ENCODE measurements around the gene KRT78. TPM values are rescaled to one million over a fixed set of nuclear protein-coding genes. Genes with fewer than 3 reads are reported as not detected.

Gene KRT78
- polyA plus RNA-seq, 2 of the 4 experiments (the other 2 are of a cell fraction): 0.09 to 0.12 TPM

DNA sequence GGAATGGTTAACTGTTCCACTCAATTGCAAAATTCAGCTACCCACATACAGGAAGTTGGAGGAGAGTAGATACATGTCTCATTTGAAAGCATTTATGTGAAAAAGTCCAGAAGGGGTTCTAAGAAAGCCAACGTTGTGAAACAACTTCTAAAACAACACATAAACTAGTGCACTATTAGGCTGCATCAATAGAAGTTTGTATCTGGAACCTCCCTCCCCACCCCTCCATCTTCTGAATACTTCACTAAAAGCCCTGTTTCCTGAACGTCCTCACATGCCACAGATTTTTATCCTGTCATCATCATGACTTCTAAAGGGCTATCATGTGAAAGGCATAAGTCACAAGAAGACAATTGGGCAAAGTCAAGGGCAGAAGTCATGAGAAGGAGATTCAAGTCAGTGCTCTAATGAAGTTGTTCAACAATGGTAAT, 20.2 kb downstream of the KRT78 start (continued):
- TF ChIP-seq, protein P1, sequence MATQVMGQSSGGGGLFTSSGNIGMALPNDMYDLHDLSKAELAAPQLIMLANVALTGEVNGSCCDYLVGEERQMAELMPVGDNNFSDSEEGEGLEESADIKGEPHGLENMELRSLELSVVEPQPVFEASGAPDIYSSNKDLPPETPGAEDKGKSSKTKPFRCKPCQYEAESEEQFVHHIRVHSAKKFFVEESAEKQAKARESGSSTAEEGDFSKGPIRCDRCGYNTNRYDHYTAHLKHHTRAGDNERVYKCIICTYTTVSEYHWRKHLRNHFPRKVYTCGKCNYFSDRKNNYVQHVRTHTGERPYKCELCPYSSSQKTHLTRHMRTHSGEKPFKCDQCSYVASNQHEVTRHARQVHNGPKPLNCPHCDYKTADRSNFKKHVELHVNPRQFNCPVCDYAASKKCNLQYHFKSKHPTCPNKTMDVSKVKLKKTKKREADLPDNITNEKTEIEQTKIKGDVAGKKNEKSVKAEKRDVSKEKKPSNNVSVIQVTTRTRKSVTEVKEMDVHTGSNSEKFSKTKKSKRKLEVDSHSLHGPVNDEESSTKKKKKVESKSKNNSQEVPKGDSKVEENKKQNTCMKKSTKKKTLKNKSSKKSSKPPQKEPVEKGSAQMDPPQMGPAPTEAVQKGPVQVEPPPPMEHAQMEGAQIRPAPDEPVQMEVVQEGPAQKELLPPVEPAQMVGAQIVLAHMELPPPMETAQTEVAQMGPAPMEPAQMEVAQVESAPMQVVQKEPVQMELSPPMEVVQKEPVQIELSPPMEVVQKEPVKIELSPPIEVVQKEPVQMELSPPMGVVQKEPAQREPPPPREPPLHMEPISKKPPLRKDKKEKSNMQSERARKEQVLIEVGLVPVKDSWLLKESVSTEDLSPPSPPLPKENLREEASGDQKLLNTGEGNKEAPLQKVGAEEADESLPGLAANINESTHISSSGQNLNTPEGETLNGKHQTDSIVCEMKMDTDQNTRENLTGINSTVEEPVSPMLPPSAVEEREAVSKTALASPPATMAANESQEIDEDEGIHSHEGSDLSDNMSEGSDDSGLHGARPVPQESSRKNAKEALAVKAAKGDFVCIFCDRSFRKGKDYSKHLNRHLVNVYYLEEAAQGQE (IDR thresholded peaks at IDR 0.05): no peak
- no peak for TF ChIP-seq KDM1A (IDR thresholded peaks at IDR 0.05; ENCODE audit: low read depth)
- TF ChIP-seq EHMT2 (IDR thresholded peaks at IDR 0.05; ENCODE audit: low read depth): no peak

DNA sequence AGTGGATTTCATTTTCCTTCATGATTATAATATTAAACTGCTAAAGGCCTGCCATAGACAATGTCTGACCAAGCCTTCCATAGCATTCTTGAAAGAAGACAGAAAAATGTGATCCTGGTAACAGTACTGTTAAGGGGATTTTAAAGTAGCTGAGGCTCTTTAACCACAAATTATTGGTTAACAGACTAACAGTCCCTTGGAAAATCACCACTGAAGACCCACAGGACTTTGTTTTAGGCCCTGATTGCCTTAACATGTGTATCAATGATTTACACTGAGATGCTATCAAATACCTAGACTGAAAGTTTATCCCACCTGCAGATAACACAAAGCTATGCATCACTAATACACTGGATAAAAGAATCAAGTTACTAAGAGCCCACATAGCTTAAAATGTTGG, 20.6 kb downstream of the KRT78 start:
- Histone ChIP-seq H3K4me2 (no peak overlapping the region), H3K9me3 (no peaks in the 10 kb centered on the region), H3K4me1 (peaks cover 12% of the 10 kb centered on the region; the same call in 2 of the 3 replicates), H3K4me3 (no peak overlapping the region), H3K27ac (no peak overlapping the region)
- POLR2A ChIA-PET: no interaction called here
- no peak for DNase-seq (ENCODE audit: low read depth in 1 of 2, low spot score in 1 of 2)
- CTCF ChIA-PET: interaction anchor here (0.9 kb wide), 1 partner anchor 37 kb away, joined by 3 read pairs; no protein-coding TSS in a partner anchor
- no peak for FAIRE-seq
- no peak for TF ChIP-seq CEBPB (IDR thresholded peaks at IDR 0.05)
- TF ChIP-seq KDM1A (IDR thresholded peaks at IDR 0.05; ENCODE audit: low read depth): no peak
- TF ChIP-seq, protein P2, sequence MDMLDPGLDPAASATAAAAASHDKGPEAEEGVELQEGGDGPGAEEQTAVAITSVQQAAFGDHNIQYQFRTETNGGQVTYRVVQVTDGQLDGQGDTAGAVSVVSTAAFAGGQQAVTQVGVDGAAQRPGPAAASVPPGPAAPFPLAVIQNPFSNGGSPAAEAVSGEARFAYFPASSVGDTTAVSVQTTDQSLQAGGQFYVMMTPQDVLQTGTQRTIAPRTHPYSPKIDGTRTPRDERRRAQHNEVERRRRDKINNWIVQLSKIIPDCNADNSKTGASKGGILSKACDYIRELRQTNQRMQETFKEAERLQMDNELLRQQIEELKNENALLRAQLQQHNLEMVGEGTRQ (IDR thresholded peaks at IDR 0.05): no peak
- TF ChIP-seq GATA3 (IDR thresholded peaks at IDR 0.05; ENCODE audit: borderline replicate concordance): no peak
- no peak for TF ChIP-seq EHF (CRISPR knock-in tag; IDR thresholded peaks at IDR 0.05)
- TF ChIP-seq JUNB (IDR thresholded peaks at IDR 0.05): no peak
- ATAC-seq: no peak

- peaks cover 18% of the 10 kb centered on the region for H3K4me1 ChIP-seq
- FAIRE-seq (no peak), ATAC-seq (no peak), DNase-seq (ENCODE audit: low read depth in 1 of 2, low spot score in 1 of 2) (no peak)
- TF ChIP-seq JUNB (IDR thresholded peaks at IDR 0.05): no peak
- TF ChIP-seq EHF (CRISPR knock-in tag; IDR thresholded peaks at IDR 0.05): no peak
- TF ChIP-seq TFCP2L1 (CRISPR knock-in tag; IDR thresholded peaks at IDR 0.05): no peak
- TF ChIP-seq, protein P1 (IDR thresholded peaks at IDR 0.05): no peak
- no peak for TF ChIP-seq RFX5 (IDR thresholded peaks at IDR 0.05)
- TF ChIP-seq ZNF302 (CRISPR knock-in tag; IDR thresholded peaks at IDR 0.05): no peak
- TF ChIP-seq CBX8 (IDR thresholded peaks at IDR 0.05): no peak
- no peak for TF ChIP-seq E2F6 (IDR thresholded peaks at IDR 0.05; ENCODE audit: borderline replicate concordance, low read depth)
- no peak for TF ChIP-seq MAFK (IDR thresholded peaks at IDR 0.05; ENCODE audit: partially characterized antibody)
- TF ChIP-seq, protein P2 (IDR thresholded peaks at IDR 0.05): no peak
- TF ChIP-seq PHF8 (IDR thresholded peaks at IDR 0.05; ENCODE audit: borderline replicate concordance, low read depth): no peak
- no peak for TF ChIP-seq CHD2 (IDR thresholded peaks at IDR 0.05; ENCODE audit: low read length, partially characterized antibody)
- TF ChIP-seq HEYL (CRISPR knock-in tag; IDR thresholded peaks at IDR 0.05): no peak
- no peak for TF ChIP-seq RAD21 (conservative IDR thresholded peaks at IDR 0.05 in 1 of 2, IDR thresholded peaks at IDR 0.05 in 1 of 2)
- no peak for TF ChIP-seq TP53 (CRISPR knock-in tag; IDR thresholded peaks at IDR 0.05)
- no peak for TF ChIP-seq ZSCAN20 (CRISPR knock-in tag; IDR thresholded peaks at IDR 0.05)
- no peak for TF ChIP-seq FOXS1 (CRISPR knock-in tag; IDR thresholded peaks at IDR 0.05)
- ChIA-PET POLR2A (no interaction called here), CTCF (interaction anchor here (0.6 kb wide), 2 partner anchors 38 to 43 kb away, joined by 3 to 4 read pairs; no protein-coding TSS in a partner anchor)
- H3K27ac ChIP-seq: no peak overlapping the region
- H3K4me3 ChIP-seq: no peak overlapping the region
- 70% methylated on average over 6 of the region's 6 CpGs for WGBS (ENCODE audit: missing lambda C conversion rate)
- H3K4me2 ChIP-seq: 0 out of 3 replicates have a peak overlapping the region, but pooled peaks have one; percentile 11
- H3K9me3 ChIP-seq: no peaks in the 10 kb centered on the region
These were observed 21.2 kb downstream of the KRT78 start for GRCh38 chr12:52827499-52828090.

Data from A549 (cell line).